T-helper 1 cell treated with Interleukin-12 subunit alpha and Interleukin-12 subunit beta and Interleukin-4 antibody, amounts not matched to agents 30 μg/mL and 1 μg/mL, for 36 hours (primary cell): ENCODE measurements around the gene CXXC1.
"Not testable (repeated sequence)": the region's sequence is repeated elsewhere in the genome, so short reads cannot be mapped to it uniquely, and the experiment has no call there.

ENCODE experiments used
- H3K27ac Mint-ChIP-seq: one replicate; pipeline ENCODE4 v1.8.0; 2021; ENCODE audit warnings: mild to moderate bottlenecking, mixed read lengths
- H3K27me3 Mint-ChIP-seq: one replicate; pipeline ENCODE4 v1.8.0; 2021; ENCODE audit warnings: low read depth, mixed read lengths
- H3K36me3 Mint-ChIP-seq: one replicate; pipeline ENCODE4 v1.8.0; 2021; ENCODE audit warnings: low read depth, mixed read lengths
- H3K4me1 Mint-ChIP-seq: one replicate; pipeline ENCODE4 v1.8.0; 2021; ENCODE audit warnings: low read depth, mixed read lengths
- H3K4me3 Mint-ChIP-seq: one replicate; pipeline ENCODE4 v1.8.0; 2021; ENCODE audit warnings: mild to moderate bottlenecking, moderate library complexity, mixed read lengths
- H3K9me3 Mint-ChIP-seq: one replicate; pipeline ENCODE4 v1.8.0; 2021; ENCODE audit warnings: mixed read lengths

The CXXC1 gene

GRCh38 chr18:50307738-50308470, 20.4 kb upstream of the CXXC1 start:
- Mint-ChIP-seq H3K36me3 (peaks cover 7% of the 10 kb centered on the region), H3K27ac (peak overlapping the region; percentile 73), H3K4me1 (peaks cover 15% of the 10 kb centered on the region), H3K27me3 (peaks cover 21% of the 10 kb centered on the region), H3K4me3 (peak overlapping the region; percentile 89), H3K9me3 (peaks cover 14% of the 10 kb centered on the region)

- peak overlapping the region; percentile 73 for H3K27ac Mint-ChIP-seq
- peaks cover 27% of the 10 kb centered on the region for H3K27me3 Mint-ChIP-seq
- H3K9me3 Mint-ChIP-seq, result peaks cover 14% of the 10 kb centered on the region
Observed at GRCh38 chr18:50307400-50307737, 19.9 kb upstream of the CXXC1 start.

GRCh38 chr18:50306944-50307343, 19.5 kb upstream of the CXXC1 start:
- Mint-ChIP-seq H3K27ac (peak overlapping the region; percentile 20), H3K9me3 (peaks cover 14% of the 10 kb centered on the region), H3K4me3 (peak overlapping the region; percentile 58), H3K36me3 (peaks cover 7% of the 10 kb centered on the region), H3K4me1 (peaks cover 15% of the 10 kb centered on the region), H3K27me3 (peaks cover 28% of the 10 kb centered on the region)

More at GRCh38 chr18:50307400-50307737, 19.9 kb upstream of the CXXC1 start:
- H3K36me3 Mint-ChIP-seq, result peaks cover 7% of the 10 kb centered on the region
- peaks cover 15% of the 10 kb centered on the region for H3K4me1 Mint-ChIP-seq
- H3K4me3 Mint-ChIP-seq, result peak overlapping the region; percentile 89

DNA sequence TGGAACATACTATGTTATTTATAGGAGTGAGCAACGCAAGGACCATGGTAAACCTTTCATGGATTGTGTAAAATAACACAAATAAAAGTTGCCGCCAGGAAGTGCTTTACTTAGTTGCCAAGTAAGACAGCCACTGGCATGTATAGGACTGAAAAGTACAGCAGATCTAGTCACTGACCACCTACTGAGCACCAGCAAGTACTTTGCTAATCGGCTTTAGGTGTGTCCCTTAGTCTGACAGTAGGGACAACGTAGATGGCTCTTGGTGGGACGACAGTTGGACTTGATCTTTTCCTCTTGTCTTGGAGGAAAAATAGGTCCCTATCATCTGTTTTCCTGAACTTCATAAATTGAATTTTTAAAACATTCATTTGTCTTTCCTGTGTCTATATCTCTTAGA, 13.6 kb upstream of the CXXC1 start:
- no peak overlapping the region for H3K4me3 Mint-ChIP-seq
- H3K36me3 Mint-ChIP-seq, result peaks cover 1% of the 10 kb centered on the region
- H3K27ac Mint-ChIP-seq, result no peak overlapping the region
- H3K4me1 Mint-ChIP-seq, result peaks cover 8% of the 10 kb centered on the region
- H3K9me3 Mint-ChIP-seq, result peaks cover 7% of the 10 kb centered on the region
- peaks cover 65% of the 10 kb centered on the region for H3K27me3 Mint-ChIP-seq

DNA sequence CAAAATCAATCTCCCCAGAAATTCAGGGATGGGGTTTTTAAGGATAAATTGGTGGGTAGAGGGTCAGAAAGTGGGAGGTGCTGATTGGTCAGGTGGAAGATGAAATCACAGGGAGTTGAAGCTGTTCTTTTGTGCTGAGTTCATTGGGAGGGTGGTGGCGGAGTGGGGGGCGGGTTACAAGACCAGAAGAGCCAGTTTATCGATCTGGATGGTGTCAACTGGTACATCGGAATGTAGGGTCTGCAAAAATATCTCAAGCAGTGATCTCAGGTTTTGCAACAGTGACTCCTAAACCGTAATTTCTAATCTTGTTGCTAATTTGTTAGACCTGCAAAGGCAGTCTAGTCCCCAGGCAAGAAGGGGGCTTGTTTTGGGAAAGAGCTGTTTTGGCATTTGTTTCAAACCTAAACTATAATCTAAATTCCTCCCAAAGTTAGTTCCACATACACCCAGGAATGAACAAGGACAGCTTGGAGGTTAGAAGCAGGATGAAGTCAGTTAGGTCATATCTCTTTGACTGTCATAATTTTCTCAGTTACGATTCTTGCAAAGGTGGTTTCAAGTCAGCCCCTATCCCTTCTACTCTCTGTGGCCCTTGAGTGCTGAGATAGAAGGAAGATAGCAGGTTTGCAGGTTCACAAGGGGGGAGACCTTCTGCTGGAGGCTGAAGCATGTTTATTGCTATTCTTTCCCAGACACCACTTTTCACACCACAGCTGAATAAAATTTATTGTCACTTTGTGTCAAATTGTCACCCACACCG, 12.3 kb upstream of the CXXC1 start:
- Mint-ChIP-seq H3K27me3 (peaks cover 57% of the 10 kb centered on the region), H3K4me3 (no peak overlapping the region), H3K27ac (no peak overlapping the region), H3K9me3 (no peaks in the 10 kb centered on the region), H3K36me3 (no peaks in the 10 kb centered on the region), H3K4me1 (peaks cover 8% of the 10 kb centered on the region)

- H3K9me3 Mint-ChIP-seq, result no peaks in the 10 kb centered on the region
- no peak overlapping the region for H3K4me3 Mint-ChIP-seq
- H3K36me3 Mint-ChIP-seq, result no peaks in the 10 kb centered on the region
- no peak overlapping the region for H3K27ac Mint-ChIP-seq
- peaks cover 57% of the 10 kb centered on the region for H3K27me3 Mint-ChIP-seq
- H3K4me1 Mint-ChIP-seq, result peaks cover 8% of the 10 kb centered on the region
Observed at GRCh38 chr18:50298443-50299284, 11.2 kb upstream of the CXXC1 start.

GRCh38 chr18:50297621-50298442, 10.3 kb upstream of the CXXC1 start:
- no peaks in the 10 kb centered on the region for H3K36me3 Mint-ChIP-seq
- no peaks in the 10 kb centered on the region for H3K9me3 Mint-ChIP-seq
- peaks cover 8% of the 10 kb centered on the region for H3K4me1 Mint-ChIP-seq
- H3K27me3 Mint-ChIP-seq, result peaks cover 50% of the 10 kb centered on the region
- H3K4me3 Mint-ChIP-seq, result peak overlapping the region; percentile 62
- H3K27ac Mint-ChIP-seq, result peak overlapping the region; percentile 45

DNA sequence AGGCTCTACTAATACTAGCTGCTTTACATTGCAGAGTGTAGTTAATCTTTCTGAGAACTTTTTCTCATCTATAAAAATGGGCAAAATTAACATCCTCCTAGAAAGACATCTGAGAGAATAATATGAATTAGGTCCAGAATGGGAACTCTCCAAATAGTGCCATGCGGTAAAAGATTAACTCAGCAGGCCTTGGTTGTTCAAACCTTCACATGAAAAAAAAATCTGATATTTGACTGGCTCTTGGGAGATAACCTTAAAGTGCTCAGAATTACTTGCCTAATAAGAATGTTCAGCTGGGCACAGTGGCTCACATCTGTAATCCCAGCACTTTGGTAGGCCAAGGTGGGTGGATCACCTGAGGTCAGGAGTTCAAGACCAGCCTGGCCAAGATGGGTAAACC, 5.5 kb upstream of the CXXC1 start:
- H3K4me3 Mint-ChIP-seq, result no peak overlapping the region
- H3K9me3 Mint-ChIP-seq, result no peaks in the 10 kb centered on the region
- no peaks in the 10 kb centered on the region for H3K36me3 Mint-ChIP-seq
- no peak overlapping the region for H3K27ac Mint-ChIP-seq
- peaks cover 9% of the 10 kb centered on the region for H3K4me1 Mint-ChIP-seq
- H3K27me3 Mint-ChIP-seq, result peaks cover 15% of the 10 kb centered on the region

GRCh38 chr18:50289108-50289443, 1.6 kb upstream of the CXXC1 start:
- H3K27ac Mint-ChIP-seq, result peak overlapping the region; percentile 68
- H3K4me1 Mint-ChIP-seq, result peaks cover 20% of the 10 kb centered on the region
- H3K9me3 Mint-ChIP-seq, result no peaks in the 10 kb centered on the region
- H3K4me3 Mint-ChIP-seq, result peak overlapping the region; percentile 72
- H3K36me3 Mint-ChIP-seq, result peaks cover 22% of the 10 kb centered on the region
- no peaks in the 10 kb centered on the region for H3K27me3 Mint-ChIP-seq

DNA sequence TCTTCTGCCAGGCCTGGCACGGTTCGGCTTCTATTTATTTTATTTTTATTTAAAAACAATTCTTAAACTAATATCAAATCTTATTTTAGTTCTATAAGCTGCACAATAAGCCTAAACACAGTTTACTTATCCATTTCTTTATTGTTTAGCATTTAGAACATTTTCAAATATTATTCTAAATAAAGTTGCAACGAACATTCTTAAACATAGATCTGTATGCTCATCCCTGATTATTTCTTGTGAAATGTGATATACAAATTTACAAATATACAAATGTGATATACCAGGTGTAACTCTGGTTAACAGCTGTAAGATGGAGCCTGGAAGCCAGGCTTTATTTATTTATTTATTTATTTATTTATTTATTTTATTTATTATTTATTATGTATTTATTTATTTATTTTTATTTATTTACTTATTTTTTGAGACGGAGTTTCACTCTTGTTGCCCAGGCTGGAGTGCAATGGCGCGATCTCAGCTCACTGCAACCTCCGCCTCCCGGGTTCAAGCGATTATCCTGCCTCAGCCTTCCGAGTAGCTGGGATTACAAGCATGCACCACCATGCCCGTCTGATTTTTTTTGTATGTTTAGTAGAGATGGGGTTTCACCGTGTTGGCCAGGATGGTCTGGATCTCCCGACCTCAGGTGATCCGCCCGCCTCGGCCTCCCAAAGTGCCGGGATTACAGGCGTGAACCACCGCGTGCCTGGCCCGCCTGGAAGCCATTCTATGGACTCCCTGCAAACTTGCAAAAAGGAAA, 1.0 kb upstream of the CXXC1 start:
- H3K27me3 Mint-ChIP-seq, H3K9me3 Mint-ChIP-seq: not testable (repeated sequence)
- peaks cover 27% of the 10 kb centered on the region for H3K36me3 Mint-ChIP-seq
- peaks cover 23% of the 10 kb centered on the region for H3K4me1 Mint-ChIP-seq
- peak overlapping the region; percentile 99 for H3K4me3 Mint-ChIP-seq
- peak overlapping the region; percentile 98 for H3K27ac Mint-ChIP-seq

DNA sequence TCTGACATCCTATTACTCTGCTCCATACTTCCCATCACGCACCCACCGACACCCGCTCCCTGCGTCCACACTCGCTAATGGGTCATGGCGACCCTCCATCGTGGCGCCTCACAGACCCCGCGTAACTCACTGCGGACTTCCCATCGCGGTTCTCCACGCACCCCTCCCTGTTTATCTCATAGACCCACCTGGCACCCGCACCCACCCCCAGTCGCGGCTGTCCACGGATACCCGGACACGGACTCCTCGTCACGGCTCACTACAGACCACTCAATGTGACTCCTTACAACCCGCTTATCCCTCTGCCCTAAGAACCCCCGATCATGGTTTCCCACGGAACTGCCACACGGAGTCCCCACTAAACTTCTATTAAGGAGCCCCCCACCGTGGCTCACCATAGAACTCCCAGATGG, 458 bp downstream of the CXXC1 start:
- Mint-ChIP-seq H3K36me3 (peaks cover 40% of the 10 kb centered on the region), H3K4me3 (peak overlapping the region; percentile 99), H3K27ac (peak overlapping the region; percentile 98), H3K27me3 (no peaks in the 10 kb centered on the region), H3K4me1 (peaks cover 23% of the 10 kb centered on the region), H3K9me3 (no peaks in the 10 kb centered on the region)

DNA sequence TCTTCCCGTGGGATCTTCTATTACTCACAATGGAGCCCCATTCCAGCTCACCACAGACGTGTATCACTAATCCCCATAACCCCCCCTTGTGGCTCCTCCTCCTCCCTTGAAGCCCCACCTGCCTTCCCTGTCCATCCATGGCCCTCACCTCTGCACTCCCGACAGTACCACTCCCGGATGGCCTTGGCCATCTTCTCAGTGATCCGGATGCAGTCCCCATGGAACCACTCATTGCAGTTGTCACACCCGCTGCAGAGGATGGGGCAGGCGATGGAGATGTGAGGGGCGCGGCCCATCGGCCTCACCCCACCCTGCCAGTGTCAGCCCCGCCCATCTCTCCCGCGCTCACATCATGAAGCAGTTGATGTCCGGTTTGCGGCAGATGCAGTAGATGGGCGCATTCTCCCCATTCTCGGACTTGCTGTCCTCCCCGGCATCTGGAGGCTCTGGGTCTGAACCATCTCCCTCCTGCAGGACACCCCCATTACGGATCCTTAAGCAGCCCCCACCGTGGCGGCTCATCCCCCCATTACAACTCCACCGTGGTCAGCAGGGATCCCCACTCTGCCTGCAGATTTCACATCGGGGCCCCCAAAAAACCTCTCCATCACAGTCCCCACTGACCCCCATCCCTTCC, 983 bp downstream of the CXXC1 start:
- H3K27ac Mint-ChIP-seq, result peak overlapping the region; percentile 98
- H3K27me3 Mint-ChIP-seq, result no peaks in the 10 kb centered on the region
- peaks cover 23% of the 10 kb centered on the region for H3K4me1 Mint-ChIP-seq
- no peaks in the 10 kb centered on the region for H3K9me3 Mint-ChIP-seq
- peaks cover 42% of the 10 kb centered on the region for H3K36me3 Mint-ChIP-seq
- H3K4me3 Mint-ChIP-seq, result peak overlapping the region; percentile 99
